ENCODE results near the gene GMPR2. TPM values are rescaled to one million over a fixed set of nuclear protein-coding genes. Genes with fewer than 3 reads are reported as not detected.

The GMPR2 gene
- total and polyA plus RNA-seq, 2 donors, result 44.9 to 63.1 TPM

GRCh38 chr14:24279301-24280186 is 46.8 kb downstream of the GMPR2 start:
- Histone ChIP-seq H3K27ac (ENCODE audit: low read depth) (no peak overlapping the region), H3K36me3 (ENCODE audit: insufficient read depth) (no peaks in the 10 kb centered on the region), H3K4me3 (ENCODE audit: low read depth, low read length) (no peak overlapping the region), H3K4me1 (ENCODE audit: insufficient read depth) (no peaks in the 10 kb centered on the region)
- no peak for DNase-seq (ENCODE audit: extremely low spot score)
- whole genome bisulfite sequencing, result 75% methylated on average over 11 of the region's 11 CpGs

DNA sequence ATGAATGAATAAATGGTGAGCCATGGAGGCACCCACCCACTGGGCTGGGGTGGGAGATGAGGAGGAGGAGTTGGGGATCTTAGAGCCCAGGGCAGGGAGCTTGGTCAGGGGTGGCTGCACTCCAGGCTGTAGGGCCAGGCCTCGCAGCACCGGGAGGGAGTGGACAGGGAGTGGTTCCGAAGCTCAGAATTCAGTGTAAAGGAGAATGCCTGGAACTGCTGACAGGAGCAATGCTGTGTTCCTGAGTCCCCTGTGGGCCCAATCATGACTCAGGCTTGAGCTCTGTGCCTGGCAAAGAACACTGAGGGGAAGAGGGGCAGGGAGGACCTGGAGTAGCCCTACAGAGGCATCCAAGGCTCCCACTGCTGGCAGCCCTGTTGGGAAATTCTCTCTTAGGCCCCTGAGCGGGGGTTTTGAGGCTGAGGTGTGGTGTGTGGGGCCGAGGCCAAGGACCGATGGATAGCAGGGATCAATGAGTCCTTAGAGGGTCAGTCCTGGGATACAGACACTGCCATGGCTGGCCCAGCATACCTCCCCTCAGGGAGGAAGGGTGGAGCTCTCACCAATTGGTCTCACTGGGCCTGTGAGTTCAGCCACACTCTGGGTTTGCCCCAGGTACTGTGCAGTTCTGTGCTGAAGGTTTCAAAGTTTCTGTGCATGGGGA is 48.2 kb downstream of the GMPR2 start:
- Histone ChIP-seq H3K4me1 (ENCODE audit: insufficient read depth) (no peaks in the 10 kb centered on the region), H3K36me3 (ENCODE audit: insufficient read depth) (no peaks in the 10 kb centered on the region), H3K4me3 (ENCODE audit: low read depth, low read length) (no peak overlapping the region), H3K27ac (ENCODE audit: low read depth) (no peak overlapping the region)
- WGBS, result 82% methylated on average over 6 of the region's 6 CpGs
- no peak for DNase-seq (ENCODE audit: extremely low spot score)

GRCh38 chr14:24281636-24282035 is 48.9 kb downstream of the GMPR2 start:
- Histone ChIP-seq H3K4me1 (ENCODE audit: insufficient read depth) (no peaks in the 10 kb centered on the region), H3K27ac (ENCODE audit: low read depth) (no peak overlapping the region), H3K36me3 (ENCODE audit: insufficient read depth) (no peaks in the 10 kb centered on the region), H3K4me3 (ENCODE audit: low read depth, low read length) (no peak overlapping the region)
- 87% methylated on average over 7 of the region's 7 CpGs for WGBS
- DNase-seq (ENCODE audit: extremely low spot score), result no peak

GRCh38 chr14:24282736-24283135 is 50.0 kb downstream of the GMPR2 start:
- Histone ChIP-seq H3K4me1 (ENCODE audit: insufficient read depth) (no peaks in the 10 kb centered on the region), H3K27ac (ENCODE audit: low read depth) (no peak overlapping the region), H3K4me3 (ENCODE audit: low read depth, low read length) (no peak overlapping the region), H3K36me3 (ENCODE audit: insufficient read depth) (no peaks in the 10 kb centered on the region)
- no peak for DNase-seq (ENCODE audit: extremely low spot score)
- 86% methylated on average over 3 of the region's 3 CpGs for WGBS

DNA sequence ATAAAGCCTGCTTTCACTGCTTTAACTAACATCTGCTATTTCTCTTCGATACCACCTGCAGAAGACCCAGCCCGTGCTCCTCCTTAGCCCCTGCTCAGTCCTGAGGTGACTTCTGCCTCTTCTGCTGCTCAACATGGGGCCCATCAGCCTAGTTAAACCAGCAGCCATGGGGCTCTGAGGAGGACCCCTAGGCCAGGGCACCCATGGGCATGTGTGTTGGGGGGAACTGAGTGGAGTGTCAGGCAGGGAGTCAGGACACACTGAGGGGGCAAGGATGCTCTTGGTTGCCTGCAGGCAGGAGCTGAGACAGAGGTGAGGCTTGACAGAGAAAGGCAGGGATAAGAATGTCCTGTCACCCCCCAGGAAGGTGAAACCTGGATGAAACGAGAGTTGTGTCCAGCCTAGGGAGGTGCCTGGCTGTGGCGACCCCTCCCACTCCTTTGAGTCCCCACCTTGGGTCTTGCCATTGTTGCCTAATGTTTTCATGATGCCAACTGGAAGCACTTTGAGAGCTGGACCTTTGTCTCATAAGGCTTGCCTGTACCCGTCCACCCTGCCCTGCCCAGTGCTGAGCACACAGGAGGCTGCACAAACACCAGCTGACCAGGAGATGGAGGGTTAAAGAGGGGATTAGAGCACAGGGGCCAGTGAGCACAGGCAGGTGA is 51.2 kb downstream of the GMPR2 start:
- H3K27ac ChIP-seq (ENCODE audit: low read depth), result no peak overlapping the region
- H3K4me3 ChIP-seq (ENCODE audit: low read depth, low read length), result no peak overlapping the region
- H3K4me1 ChIP-seq (ENCODE audit: insufficient read depth), result no peaks in the 10 kb centered on the region
- 85% methylated on average over 5 of the region's 5 CpGs for WGBS
- no peaks in the 10 kb centered on the region for H3K36me3 ChIP-seq (ENCODE audit: insufficient read depth)
- no peak for DNase-seq (ENCODE audit: extremely low spot score)

DNA sequence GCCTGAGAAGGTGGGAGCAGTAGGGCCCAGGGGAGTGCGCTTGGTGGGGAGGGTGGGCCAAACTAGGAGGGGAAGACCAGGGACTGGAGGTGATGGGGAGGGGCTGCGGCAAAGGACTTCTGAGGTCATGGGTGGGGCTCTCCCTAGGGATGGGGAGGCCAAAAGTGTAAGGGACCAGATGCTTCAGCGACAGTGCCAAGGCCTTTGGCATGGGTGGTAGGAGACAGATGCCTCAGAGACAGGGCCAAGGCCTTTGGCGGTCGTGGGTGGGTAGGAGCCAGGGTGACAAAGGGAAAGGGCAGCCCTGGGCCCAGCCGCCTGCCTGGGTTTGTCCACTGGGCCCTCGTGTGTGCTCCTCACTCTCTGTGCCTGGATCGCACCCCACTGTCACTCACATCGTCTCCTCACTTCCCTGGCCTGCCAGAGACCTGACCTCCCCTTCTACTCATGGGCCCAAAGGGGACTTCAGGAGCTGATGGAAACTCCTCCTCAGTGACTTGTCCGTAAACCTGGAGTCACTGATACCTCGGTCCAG is 51.8 kb downstream of the GMPR2 start:
- Histone ChIP-seq H3K36me3 (ENCODE audit: insufficient read depth) (no peaks in the 10 kb centered on the region), H3K4me3 (ENCODE audit: low read depth, low read length) (no peak overlapping the region), H3K27ac (ENCODE audit: low read depth) (no peak overlapping the region), H3K4me1 (ENCODE audit: insufficient read depth) (no peaks in the 10 kb centered on the region)
- WGBS, result 80% methylated on average over 11 of the region's 11 CpGs
- DNase-seq (ENCODE audit: extremely low spot score), result no peak

- Histone ChIP-seq H3K4me1 (ENCODE audit: insufficient read depth) (no peaks in the 10 kb centered on the region), H3K4me3 (ENCODE audit: low read depth, low read length) (no peak overlapping the region), H3K36me3 (ENCODE audit: insufficient read depth) (no peaks in the 10 kb centered on the region), H3K27ac (ENCODE audit: low read depth) (no peak overlapping the region)
- DNase-seq (ENCODE audit: extremely low spot score), result no peak
- WGBS, result 67% methylated on average over 4 of the region's 4 CpGs
These were observed 52.6 kb downstream of the GMPR2 start for GRCh38 chr14:24285351-24285750.

DNA sequence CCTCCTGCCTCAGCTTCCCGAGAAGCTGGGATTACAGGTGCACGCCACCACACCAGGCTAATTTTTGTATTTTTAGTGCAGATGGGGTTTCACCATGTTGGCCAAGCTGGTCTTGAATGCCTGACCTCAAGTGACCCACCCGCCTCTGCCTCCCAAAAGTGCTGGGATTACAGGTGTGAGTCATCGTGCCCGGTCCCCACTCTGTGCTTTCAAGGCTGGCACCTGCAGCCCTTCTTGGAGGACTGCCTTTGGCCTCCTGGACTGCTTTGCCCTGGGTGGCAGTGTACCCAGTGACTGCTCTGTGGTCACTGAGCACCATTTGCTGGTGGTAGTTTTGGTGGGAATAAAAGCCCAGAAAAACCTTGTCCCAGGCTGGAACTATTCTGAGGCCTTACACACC is 54.3 kb downstream of the GMPR2 start:
- H3K27ac ChIP-seq (ENCODE audit: low read depth), result no peak overlapping the region
- no peaks in the 10 kb centered on the region for H3K36me3 ChIP-seq (ENCODE audit: insufficient read depth)
- no peak overlapping the region for H3K4me3 ChIP-seq (ENCODE audit: low read depth, low read length)
- DNase-seq (ENCODE audit: extremely low spot score), result no peak
- 93% methylated on average over 5 of the region's 5 CpGs for WGBS
- no peaks in the 10 kb centered on the region for H3K4me1 ChIP-seq (ENCODE audit: insufficient read depth)

Small RNA genes lying within 50 kb of the gene (small RNA-seq; reads per million reads assigned to genes)
- gene AL136295.4, result not detected
- not detected for gene CHMP4A
- not detected for gene MDP1

Other genes with a start within 250 kb of the GMPR2 start
Only the 30 nearest of the 34 such genes appear.
- gene CARMIL3, start 180.9 kb upstream of the GMPR2 start, total RNA-seq, result 1.5 TPM
- 0.33 TPM for gene CARMIL3, start 180.9 kb upstream of the GMPR2 start, polyA plus RNA-seq
- gene CPNE6, start 161.4 kb upstream of the GMPR2 start, total RNA-seq, result 0.58 TPM
- 1.9 TPM for gene CPNE6, start 161.4 kb upstream of the GMPR2 start, polyA plus RNA-seq
- 5.3 TPM for gene PCK2, start 138.6 kb upstream of the GMPR2 start, total RNA-seq
- 23.7 TPM for gene PCK2, start 138.6 kb upstream of the GMPR2 start, polyA plus RNA-seq
- gene DCAF11, start 118.2 kb upstream of the GMPR2 start, total RNA-seq, result 34.0 TPM
- gene DCAF11, start 118.2 kb upstream of the GMPR2 start, polyA plus RNA-seq, result 52.5 TPM
- gene NRL, start 118.0 kb upstream of the GMPR2 start, total RNA-seq, result 0.85 TPM
- 2.9 TPM for gene NRL, start 118.0 kb upstream of the GMPR2 start, polyA plus RNA-seq
- 4.2 TPM for gene FITM1, start 102.3 kb upstream of the GMPR2 start, total RNA-seq
- 0.81 TPM for gene FITM1, start 102.3 kb upstream of the GMPR2 start, polyA plus RNA-seq
- 78.0 TPM for gene PSME1, start 96.7 kb upstream of the GMPR2 start, total RNA-seq
- gene PSME1, start 96.7 kb upstream of the GMPR2 start, polyA plus RNA-seq, result 214 TPM
- 5.0 TPM for gene EMC9, start 91.3 kb upstream of the GMPR2 start, total RNA-seq
- 24.4 TPM for gene EMC9, start 91.3 kb upstream of the GMPR2 start, polyA plus RNA-seq
- 67.9 TPM for gene PSME2, start 86.3 kb upstream of the GMPR2 start, total RNA-seq
- 97.7 TPM for gene PSME2, start 86.3 kb upstream of the GMPR2 start, polyA plus RNA-seq
- 30.8 TPM for gene RNF31, start 85.4 kb upstream of the GMPR2 start, total RNA-seq
- 45.8 TPM for gene RNF31, start 85.4 kb upstream of the GMPR2 start, polyA plus RNA-seq
- 56.8 TPM for gene IRF9, start 71.7 kb upstream of the GMPR2 start, total RNA-seq
- gene IRF9, start 71.7 kb upstream of the GMPR2 start, polyA plus RNA-seq, result 106 TPM
- 5.8 TPM for gene REC8, start 60.8 kb upstream of the GMPR2 start, total RNA-seq
- gene REC8, start 60.8 kb upstream of the GMPR2 start, polyA plus RNA-seq, result 8.5 TPM
- gene IPO4, start 44.1 kb upstream of the GMPR2 start, total RNA-seq, result 9.8 TPM
- gene IPO4, start 44.1 kb upstream of the GMPR2 start, polyA plus RNA-seq, result 24.3 TPM
- 30.4 TPM for gene TM9SF1, start 37.5 kb upstream of the GMPR2 start, total RNA-seq
- 48.1 TPM for gene TM9SF1, start 37.5 kb upstream of the GMPR2 start, polyA plus RNA-seq
- 0.26 TPM for gene TSSK4, start 27.2 kb upstream of the GMPR2 start, total RNA-seq
- gene TSSK4, start 27.2 kb upstream of the GMPR2 start, polyA plus RNA-seq, result 0.11 TPM
- gene CHMP4A, start 19.4 kb upstream of the GMPR2 start, total RNA-seq, result 22.5 TPM
- gene CHMP4A, start 19.4 kb upstream of the GMPR2 start, polyA plus RNA-seq, result 111 TPM
- 15.1 TPM for gene MDP1, start 16.9 kb upstream of the GMPR2 start, total RNA-seq
- 29.1 TPM for gene MDP1, start 16.9 kb upstream of the GMPR2 start, polyA plus RNA-seq
- gene NEDD8, start 562 bp upstream of the GMPR2 start, total RNA-seq, result 73.8 TPM
- gene NEDD8, start 562 bp upstream of the GMPR2 start, polyA plus RNA-seq, result 220 TPM
- gene TINF2, start 9.7 kb downstream of the GMPR2 start, total RNA-seq, result 35.1 TPM
- 68.7 TPM for gene TINF2, start 9.7 kb downstream of the GMPR2 start, polyA plus RNA-seq
- gene TGM1, start 30.2 kb downstream of the GMPR2 start, total RNA-seq, result 1.2 TPM
- 0.65 TPM for gene TGM1, start 30.2 kb downstream of the GMPR2 start, polyA plus RNA-seq
- gene RABGGTA, start 38.7 kb downstream of the GMPR2 start, total RNA-seq, result 9.5 TPM
- 23.4 TPM for gene RABGGTA, start 38.7 kb downstream of the GMPR2 start, polyA plus RNA-seq
- 10.4 TPM for gene DHRS1, start 66.9 kb downstream of the GMPR2 start, total RNA-seq
- gene DHRS1, start 66.9 kb downstream of the GMPR2 start, polyA plus RNA-seq, result 33.4 TPM
- 12.8 TPM for gene NOP9, start 66.9 kb downstream of the GMPR2 start, total RNA-seq
- gene NOP9, start 66.9 kb downstream of the GMPR2 start, polyA plus RNA-seq, result 18.0 TPM
- gene CIDEB, start 75.0 kb downstream of the GMPR2 start, total RNA-seq, result 7.3 TPM
- 12.8 TPM for gene CIDEB, start 75.0 kb downstream of the GMPR2 start, polyA plus RNA-seq
- gene LTB4R2, start 77.2 kb downstream of the GMPR2 start, total RNA-seq, result 4.0 TPM
- 2.8 TPM for gene LTB4R2, start 77.2 kb downstream of the GMPR2 start, polyA plus RNA-seq
- 2.3 TPM for gene LTB4R, start 78.6 kb downstream of the GMPR2 start, total RNA-seq
- gene LTB4R, start 78.6 kb downstream of the GMPR2 start, polyA plus RNA-seq, result 6.0 TPM
- gene ADCY4, start 102.1 kb downstream of the GMPR2 start, total RNA-seq, result 12.6 TPM
- gene ADCY4, start 102.1 kb downstream of the GMPR2 start, polyA plus RNA-seq, result 28.7 TPM
- gene RIPK3, start 107.1 kb downstream of the GMPR2 start, total RNA-seq, result 4.4 TPM
- gene RIPK3, start 107.1 kb downstream of the GMPR2 start, polyA plus RNA-seq, result 7.8 TPM
- 41.8 TPM for gene NFATC4, start 135.3 kb downstream of the GMPR2 start, total RNA-seq
- gene NFATC4, start 135.3 kb downstream of the GMPR2 start, polyA plus RNA-seq, result 136 TPM
- gene NYNRIN, start 166.1 kb downstream of the GMPR2 start, total RNA-seq, result 35.4 TPM
- gene NYNRIN, start 166.1 kb downstream of the GMPR2 start, polyA plus RNA-seq, result 13.5 TPM

Measured in urinary bladder (tissue), 4 donors.